H9 (cell line): ENCODE measurements around the gene TRIOBP. TPM values are rescaled to one million over a fixed set of nuclear protein-coding genes. Genes with fewer than 3 reads are reported as not detected.

ENCODE experiments used
- DNase-seq: peaks from one replicate; pipeline ENCODE4 v3.0.0-alpha.2; 2017
- H2AFZ ChIP-seq: one replicate; pipeline ENCODE4 v1.6.1; 2013; ENCODE audit warnings: mild to moderate bottlenecking, low read length, control low read depth, moderate library complexity
- H2AK5ac ChIP-seq: 2 replicates; pipeline ENCODE4 v1.6.1; 2013; ENCODE audit warnings: low read length, control low read depth, mixed read lengths; ENCODE audit not compliant: insufficient read length
- H2BK120ac ChIP-seq: one replicate; pipeline ENCODE4 v1.6.1; 2013; ENCODE audit warnings: low read depth, mild to moderate bottlenecking, low read length, control low read depth, inconsistent platforms; ENCODE audit not compliant: poor library complexity, severe bottlenecking
- H2BK12ac ChIP-seq: 2 replicates; pipeline ENCODE4 v1.6.1; 2013; ENCODE audit warnings: low read length, control low read depth, mixed read lengths, low read depth; ENCODE audit not compliant: insufficient read length
- H2BK15ac ChIP-seq: 2 replicates; pipeline ENCODE4 v1.6.1; 2013; ENCODE audit warnings: low read depth, low read length, control low read depth
- H2BK20ac ChIP-seq: one replicate; pipeline ENCODE4 v1.6.1; 2013; ENCODE audit warnings: low read depth, mild to moderate bottlenecking, low read length, control low read depth, inconsistent platforms; ENCODE audit not compliant: poor library complexity, severe bottlenecking
- H2BK5ac ChIP-seq: 2 replicates; pipeline ENCODE4 v1.6.1; 2013; ENCODE audit warnings: low read length, control low read depth, mixed read lengths; ENCODE audit not compliant: insufficient read length
- H3K14ac ChIP-seq: 2 replicates; pipeline ENCODE4 v1.6.1; 2013; ENCODE audit warnings: low read length, control low read depth; ENCODE audit not compliant: insufficient read depth
- H3K18ac ChIP-seq: 2 replicates; pipeline ENCODE4 v1.6.1; 2013; ENCODE audit warnings: low read depth, mild to moderate bottlenecking, mixed read lengths, low read length, control low read depth; ENCODE audit not compliant: insufficient read length
- H3K23ac ChIP-seq: 2 replicates; pipeline ENCODE4 v1.6.1; 2013; ENCODE audit warnings: low read length, control low read depth, mixed read lengths, low read depth; ENCODE audit not compliant: insufficient read length
- H3K23me2 ChIP-seq: 2 replicates; pipeline ENCODE4 v1.6.1; 2013; ENCODE audit warnings: low read depth, mild to moderate bottlenecking, mixed read lengths, low read length, control low read depth; ENCODE audit not compliant: insufficient read length, poor library complexity, severe bottlenecking
- H3K27ac ChIP-seq: 2 replicates; pipeline ENCODE4 v1.5.1; 2013; ENCODE audit warnings: low read length, control low read depth, mixed read lengths, low read depth; ENCODE audit not compliant: insufficient read length
- H3K27me3 ChIP-seq: 2 replicates; pipeline ENCODE4 v1.6.1; 2013; ENCODE audit warnings: low read length, control low read depth, inconsistent platforms; ENCODE audit not compliant: insufficient read depth
- H3K4ac ChIP-seq: 2 replicates; pipeline ENCODE4 v1.6.1; 2013; ENCODE audit warnings: low read depth, mild to moderate bottlenecking, control low read depth, inconsistent platforms, low read length, moderate library complexity
- H3K4me1 ChIP-seq: 2 replicates; pipeline ENCODE4 v1.6.1; 2013; ENCODE audit warnings: low read length, control low read depth, inconsistent platforms; ENCODE audit not compliant: insufficient read depth
- H3K4me2 ChIP-seq: 2 replicates; pipeline ENCODE4 v1.6.1; 2013; ENCODE audit warnings: low read length, control low read depth, mixed read lengths; ENCODE audit not compliant: insufficient read length, insufficient read depth
- H3K56ac ChIP-seq: 2 replicates; pipeline ENCODE4 v1.6.1; 2013; ENCODE audit warnings: low read depth, mild to moderate bottlenecking, mixed read lengths, low read length, control low read depth; ENCODE audit not compliant: insufficient read length
- H3K79me1 ChIP-seq: 2 replicates; pipeline ENCODE4 v1.6.1; 2013; ENCODE audit warnings: low read depth, mild to moderate bottlenecking, moderate library complexity, low read length, control low read depth, inconsistent platforms; ENCODE audit not compliant: insufficient read depth, poor library complexity, severe bottlenecking
- H3K79me2 ChIP-seq: 2 replicates; pipeline ENCODE4 v1.6.1; 2013; ENCODE audit warnings: low read length, control low read depth, inconsistent platforms; ENCODE audit not compliant: insufficient read depth
- H3K9ac ChIP-seq: 2 replicates; pipeline ENCODE4 v1.6.1; 2013; ENCODE audit warnings: low read length, control low read depth, mixed read lengths; ENCODE audit not compliant: insufficient read length; ENCODE audit errors: extremely low read depth
- H3K9me3 ChIP-seq: one replicate; pipeline ENCODE4 v1.6.1; 2013; ENCODE audit warnings: low read depth, low read length, inconsistent platforms; ENCODE audit not compliant: control insufficient read depth
- H3T11ph ChIP-seq: one replicate; pipeline ENCODE4 v1.6.1; 2013; ENCODE audit warnings: mild to moderate bottlenecking, low read length, control low read depth, inconsistent platforms
- H4K20me1 ChIP-seq: one replicate; pipeline ENCODE4 v1.6.1; 2013; ENCODE audit not compliant: control insufficient read depth, insufficient read length, insufficient read depth
- H4K5ac ChIP-seq: 2 replicates; pipeline ENCODE4 v1.6.1; 2013; ENCODE audit warnings: low read depth, mild to moderate bottlenecking, mixed read lengths, low read length, control low read depth; ENCODE audit not compliant: insufficient read length
- H4K8ac ChIP-seq: replicated peaks from 2 replicates; pipeline ENCODE4 v1.6.1; 2013; ENCODE audit warnings: low read length, control low read depth, mixed read lengths, low read depth; ENCODE audit not compliant: insufficient read length
- H4K91ac ChIP-seq: 2 replicates; pipeline ENCODE4 v1.6.1; 2013; ENCODE audit warnings: low read depth, mild to moderate bottlenecking, moderate library complexity, mixed read lengths, low read length, control low read depth; ENCODE audit not compliant: insufficient read length
- H3K27ac Mint-ChIP-seq, 3 experiments: 2 replicates in 2 of 3; 3 replicates in 1 of 3; pipeline ENCODE4 v1.8.0; 2020 to 2021; ENCODE audit warnings: mixed read lengths in 3 of 3, mild to moderate bottlenecking in 1 of 3, moderate library complexity in 1 of 3
- H3K27me3 Mint-ChIP-seq: 2 replicates; pipeline ENCODE4 v1.8.0; 2021; ENCODE audit warnings: low read depth, mild to moderate bottlenecking, moderate library complexity, mixed read lengths
- H3K36me3 Mint-ChIP-seq, 3 experiments: 2 replicates in 2 of 3; 3 replicates in 1 of 3; pipeline ENCODE4 v1.8.0; 2020 to 2021; ENCODE audit warnings: low read depth in 3 of 3, mixed read lengths in 3 of 3; ENCODE audit not compliant: insufficient read depth in 1 of 3
- H3K4me1 Mint-ChIP-seq, 2 experiments: 2 replicates each; pipeline ENCODE4 v1.8.0; 2020; ENCODE audit warnings: mixed read lengths in 2 of 2
- H3K4me3 Mint-ChIP-seq, 2 experiments: 2 replicates in 1 of 2; 3 replicates in 1 of 2; pipeline ENCODE4 v1.8.0; 2020 to 2021; ENCODE audit warnings: mild to moderate bottlenecking in 2 of 2, mixed read lengths in 2 of 2, moderate library complexity in 1 of 2
- H3K9me3 Mint-ChIP-seq, 2 experiments: 2 replicates in 1 of 2; 3 replicates in 1 of 2; pipeline ENCODE4 v1.8.0; 2020; ENCODE audit warnings: mild to moderate bottlenecking in 2 of 2, mixed read lengths in 2 of 2, moderate library complexity in 1 of 2
- CTCF ChIP-seq: fragments of 200-600 bp; sonication (generic); conservative IDR thresholded peaks from 3 replicates; pipeline ENCODE4 v1.8.0; 2021; ENCODE audit warnings: antibody characterized with exemption, mild to moderate bottlenecking
- WGBS: extraction: QIAGEN DNeasy Blood & Tissue Kit; methylation state at CpG from one replicate; pipeline ENCODE4 v1.1.7; 2013; ENCODE audit warnings: missing lambda C conversion rate, low lambda C conversion rate, mixed read lengths; ENCODE audit not compliant: insufficient read length; ENCODE audit errors: extremely low coverage; 5-methylcytosine and 5-hydroxymethylcytosine counted together
- long read RNA-seq: library from polyadenylated mRNA; unstranded; transcript quantifications from one replicate; pipeline ENCODE4 v2.0.0, GENCODE V29; 2020
- total RNA-seq: library from RNA; stranded (reverse); gene quantifications from 2 replicates; pipeline ENCODE4 v1.2.1, GENCODE V29; 2021

The TRIOBP gene
- 50.8 and 52.7 TPM in 2 replicates for total RNA-seq
- long read RNA-seq, transcript TRIOBP-203 (14 exons, 2,324 nt): major isoform, 19 of 66 reads
- long read RNA-seq, partial matches to known transcripts: 21 of 66 reads
- long read RNA-seq, other reads (novel, unspliced or antisense): 26 of 66 reads

- Mint-ChIP-seq H3K9me3 (no peaks in the 10 kb centered on the region), H3K4me3 (peak within 1 kb of the TSS; percentile 86 to 97), H3K27ac (peak within 1 kb of the TSS; percentile 72 to 96 (median 95); a peak in 6 of 7 replicates), H3K4me1 (peaks cover 11 to 12% of the 10 kb centered on the region in 2 experiments), H3K36me3 (peaks cover 19 to 47% (median 45%) of the 10 kb centered on the region in 3 experiments), H3K27me3 (peaks cover 1% of the 10 kb centered on the region)
- Histone ChIP-seq H3K4me1 (peaks cover 2% of the 10 kb centered on the region; the same call in 1 of the 2 replicates), H3K9me3 (no peaks in the 10 kb centered on the region), H3T11ph (no peak within 1 kb of the TSS), H3K4me2 (peak within 1 kb of the TSS; percentile 66), H3K79me1 (no peaks in the 10 kb centered on the region), H3K4ac (no peak within 1 kb of the TSS), H3K14ac (peak within 1 kb of the TSS; percentile 56; the same call in 1 of the 2 replicates), H3K23ac (no peak within 1 kb of the TSS), H3K9ac (peak within 1 kb of the TSS; percentile 9), H3K27me3 (no peaks in the 10 kb centered on the region), H4K91ac (no peak within 1 kb of the TSS), H4K8ac (no peak within 1 kb of the TSS), H3K27ac (no peak within 1 kb of the TSS), H2AK5ac (no peak within 1 kb of the TSS), H3K23me2 (no peaks in the 10 kb centered on the region), H3K56ac (no peak within 1 kb of the TSS), H4K5ac (no peak within 1 kb of the TSS), H2BK15ac (no peak within 1 kb of the TSS), H4K20me1 (no peaks in the 10 kb centered on the region), H2AFZ (no peak within 1 kb of the TSS), H2BK120ac (no peak within 1 kb of the TSS), H3K18ac (peak within 1 kb of the TSS; percentile 25), H3K79me2 (no peaks in the 10 kb centered on the region), H2BK12ac (no peak within 1 kb of the TSS), H2BK5ac (no peak within 1 kb of the TSS), H2BK20ac (no peak within 1 kb of the TSS)
- peak; percentile 99 for DNase-seq
- TF ChIP-seq CTCF: peak; percentile 63
- WGBS: no CpG with 5 or more reads among the region's 39 CpGs
These were observed at the start of gene TRIOBP for GRCh38 chr22:37696657-37697537. TRIOBP (plus strand) TSS chr22:37697048; CDS start chr22:37701366, 4,318 bp downstream.
